DND-41 (cell line): ENCODE data around the gene EPAS1.

Source experiments
- ATAC-seq: fragments of 200-7000 bp; cut with Tn5 transposase; 3 replicates; pipeline ENCODE4 v1.9.1; 2021; ENCODE audit warnings: low read depth; ENCODE audit not compliant: insufficient read depth
- DNase-seq: peaks from one replicate; pipeline ENCODE4 v3.0.0-alpha.2; 2020
- H2AFZ ChIP-seq: 2 replicates; pipeline ENCODE4 v1.6.0; 2012; ENCODE audit warnings: low read depth, low read length
- H3K27ac ChIP-seq: 2 replicates; pipeline ENCODE4 v1.5.1; 2012; ENCODE audit warnings: low read length, inconsistent platforms
- H3K27me3 ChIP-seq: fragments of 200-600 bp; sonication (generic); 2 replicates; pipeline ENCODE4 v1.6.0; 2012; ENCODE audit warnings: low read length, mild to moderate bottlenecking, inconsistent platforms; ENCODE audit not compliant: insufficient read depth, poor library complexity
- H3K36me3 ChIP-seq: 2 replicates; pipeline ENCODE4 v1.5.1; 2012; ENCODE audit warnings: low read length, inconsistent platforms; ENCODE audit not compliant: insufficient read depth
- H3K4me1 ChIP-seq: 2 replicates; pipeline ENCODE4 v1.5.1; 2012; ENCODE audit warnings: mild to moderate bottlenecking, low read length; ENCODE audit not compliant: insufficient read depth
- H3K4me2 ChIP-seq: 2 replicates; pipeline ENCODE4 v1.6.0; 2012; ENCODE audit warnings: mild to moderate bottlenecking, moderate library complexity, low read length, inconsistent platforms; ENCODE audit not compliant: insufficient read depth
- H3K4me3 ChIP-seq, 2 experiments: fragments of 200-600 bp in 1 of 2; shearing (Covaris generic) in 1 of 2; 2 replicates each; pipeline ENCODE4 v1.5.1; 2012 to 2016; ENCODE audit warnings: inconsistent platforms in 2 of 2, low read length in 2 of 2, mild to moderate bottlenecking in 2 of 2, low read depth in 1 of 2, moderate library complexity in 1 of 2
- H3K79me2 ChIP-seq: 2 replicates; pipeline ENCODE4 v1.6.0; 2012; ENCODE audit warnings: low read length, inconsistent platforms; ENCODE audit not compliant: insufficient read depth
- H3K9ac ChIP-seq: 2 replicates; pipeline ENCODE4 v1.6.0; 2012; ENCODE audit warnings: low read depth, mild to moderate bottlenecking, inconsistent platforms, low read length, moderate library complexity
- H3K9me3 ChIP-seq: 2 replicates; pipeline ENCODE4 v1.5.1; 2012; ENCODE audit warnings: low read length, moderate library complexity, mild to moderate bottlenecking, inconsistent platforms; ENCODE audit not compliant: insufficient read depth, severe bottlenecking
- H4K20me1 ChIP-seq: 2 replicates; pipeline ENCODE4 v1.6.0; 2012; ENCODE audit warnings: low read length; ENCODE audit not compliant: insufficient read depth
- EZH2 ChIP-seq: IDR thresholded peaks from 3 replicates; pipeline ENCODE4 v1.6.1; 2012; ENCODE audit warnings: borderline replicate concordance, low read depth, mild to moderate bottlenecking, moderate library complexity, low read length, inconsistent platforms; ENCODE audit not compliant: severe bottlenecking
- TF ChIP-seq, protein P1 (sequence below): IDR thresholded peaks from 2 replicates; pipeline ENCODE4 v1.5.1; 2012; ENCODE audit warnings: borderline replicate concordance, low read length, moderate library complexity, mild to moderate bottlenecking; ENCODE audit not compliant: poor library complexity, severe bottlenecking; ENCODE audit errors: extremely low read depth

Gene EPAS1

DNA sequence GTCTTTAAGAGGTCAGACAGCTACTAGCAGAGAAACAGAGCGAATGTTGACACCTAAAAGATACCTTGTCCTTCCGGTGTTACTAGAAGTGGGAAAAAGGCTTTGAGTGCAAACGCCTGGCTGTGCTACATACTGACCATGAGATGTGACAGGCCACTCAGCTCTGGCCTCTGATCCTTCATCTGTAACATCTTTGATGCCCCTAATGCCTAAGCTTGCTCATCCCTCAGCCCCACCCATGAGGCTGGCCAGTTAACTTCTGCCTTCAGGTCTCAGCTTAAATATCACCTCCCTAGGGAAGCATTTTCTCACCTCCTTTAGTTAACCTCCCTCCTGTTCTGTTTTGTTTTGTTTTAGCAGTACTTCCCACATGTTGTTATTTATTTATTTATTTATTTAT lies 15.9 kb downstream of the EPAS1 start:
- Histone ChIP-seq H3K4me1 (no peaks in the 10 kb centered on the region; the same call in 1 of the 2 replicates), H3K4me3 (no peak overlapping the region), H3K27me3 (no peaks in the 10 kb centered on the region), H3K9ac (no peak overlapping the region), H3K36me3 (no peaks in the 10 kb centered on the region), H3K4me2 (no peak overlapping the region), H3K79me2 (no peaks in the 10 kb centered on the region), H2AFZ (no peak overlapping the region), H3K27ac (no peak overlapping the region), H3K9me3 (no peaks in the 10 kb centered on the region), H4K20me1 (no peaks in the 10 kb centered on the region)
- ATAC-seq (no peak), DNase-seq (no peak)
- no peak for TF ChIP-seq EZH2
- TF ChIP-seq, protein P1, sequence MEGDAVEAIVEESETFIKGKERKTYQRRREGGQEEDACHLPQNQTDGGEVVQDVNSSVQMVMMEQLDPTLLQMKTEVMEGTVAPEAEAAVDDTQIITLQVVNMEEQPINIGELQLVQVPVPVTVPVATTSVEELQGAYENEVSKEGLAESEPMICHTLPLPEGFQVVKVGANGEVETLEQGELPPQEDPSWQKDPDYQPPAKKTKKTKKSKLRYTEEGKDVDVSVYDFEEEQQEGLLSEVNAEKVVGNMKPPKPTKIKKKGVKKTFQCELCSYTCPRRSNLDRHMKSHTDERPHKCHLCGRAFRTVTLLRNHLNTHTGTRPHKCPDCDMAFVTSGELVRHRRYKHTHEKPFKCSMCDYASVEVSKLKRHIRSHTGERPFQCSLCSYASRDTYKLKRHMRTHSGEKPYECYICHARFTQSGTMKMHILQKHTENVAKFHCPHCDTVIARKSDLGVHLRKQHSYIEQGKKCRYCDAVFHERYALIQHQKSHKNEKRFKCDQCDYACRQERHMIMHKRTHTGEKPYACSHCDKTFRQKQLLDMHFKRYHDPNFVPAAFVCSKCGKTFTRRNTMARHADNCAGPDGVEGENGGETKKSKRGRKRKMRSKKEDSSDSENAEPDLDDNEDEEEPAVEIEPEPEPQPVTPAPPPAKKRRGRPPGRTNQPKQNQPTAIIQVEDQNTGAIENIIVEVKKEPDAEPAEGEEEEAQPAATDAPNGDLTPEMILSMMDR, result no peak

DNA sequence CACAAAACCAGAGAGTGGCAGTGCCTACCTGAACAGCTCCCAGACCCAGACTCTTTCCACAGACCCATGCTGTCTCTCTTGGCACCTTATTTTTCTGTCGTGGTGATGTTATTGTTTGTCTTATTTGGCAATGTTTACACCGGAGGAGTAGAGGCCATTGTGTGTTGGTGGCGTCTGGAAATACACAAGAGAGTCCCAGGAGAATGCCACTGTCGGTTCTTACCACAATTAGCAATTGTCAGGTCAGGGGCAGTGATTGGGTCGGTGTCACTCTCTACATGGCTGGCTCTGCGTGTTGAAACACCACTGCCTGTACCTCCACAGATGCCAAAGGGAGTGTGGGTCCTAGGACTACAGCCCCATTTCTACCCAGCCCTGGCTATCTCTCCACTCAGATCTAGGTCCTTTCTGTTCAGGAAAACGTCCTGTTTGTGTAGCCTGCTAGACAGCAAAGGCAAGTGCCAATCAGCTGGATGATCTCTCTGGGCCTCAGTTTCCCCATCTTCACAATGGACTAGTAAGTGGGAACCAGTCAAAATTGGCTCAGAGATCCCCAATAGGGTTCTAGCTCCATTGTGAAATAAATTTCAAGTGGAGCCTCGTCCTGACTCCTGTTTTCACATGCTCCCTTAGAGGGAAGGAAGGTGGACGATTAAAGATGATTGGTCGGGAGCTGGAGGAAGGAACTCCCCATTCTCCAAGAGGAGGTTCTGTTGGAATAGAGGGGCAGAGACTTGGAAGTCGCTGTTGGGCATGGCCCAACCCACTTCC lies 17.0 kb downstream of the EPAS1 start:
- Histone ChIP-seq H3K4me2 (no peak overlapping the region), H2AFZ (no peak overlapping the region), H3K79me2 (no peaks in the 10 kb centered on the region), H3K27me3 (no peaks in the 10 kb centered on the region), H3K4me1 (no peaks in the 10 kb centered on the region; the same call in 1 of the 2 replicates), H3K27ac (no peak overlapping the region), H3K36me3 (no peaks in the 10 kb centered on the region), H4K20me1 (no peaks in the 10 kb centered on the region), H3K9me3 (no peaks in the 10 kb centered on the region), H3K9ac (no peak overlapping the region), H3K4me3 (no peak overlapping the region)
- DNase-seq, result no peak
- ATAC-seq, result no peak
- TF ChIP-seq, protein P1, result no peak
- TF ChIP-seq EZH2, result no peak

DNA sequence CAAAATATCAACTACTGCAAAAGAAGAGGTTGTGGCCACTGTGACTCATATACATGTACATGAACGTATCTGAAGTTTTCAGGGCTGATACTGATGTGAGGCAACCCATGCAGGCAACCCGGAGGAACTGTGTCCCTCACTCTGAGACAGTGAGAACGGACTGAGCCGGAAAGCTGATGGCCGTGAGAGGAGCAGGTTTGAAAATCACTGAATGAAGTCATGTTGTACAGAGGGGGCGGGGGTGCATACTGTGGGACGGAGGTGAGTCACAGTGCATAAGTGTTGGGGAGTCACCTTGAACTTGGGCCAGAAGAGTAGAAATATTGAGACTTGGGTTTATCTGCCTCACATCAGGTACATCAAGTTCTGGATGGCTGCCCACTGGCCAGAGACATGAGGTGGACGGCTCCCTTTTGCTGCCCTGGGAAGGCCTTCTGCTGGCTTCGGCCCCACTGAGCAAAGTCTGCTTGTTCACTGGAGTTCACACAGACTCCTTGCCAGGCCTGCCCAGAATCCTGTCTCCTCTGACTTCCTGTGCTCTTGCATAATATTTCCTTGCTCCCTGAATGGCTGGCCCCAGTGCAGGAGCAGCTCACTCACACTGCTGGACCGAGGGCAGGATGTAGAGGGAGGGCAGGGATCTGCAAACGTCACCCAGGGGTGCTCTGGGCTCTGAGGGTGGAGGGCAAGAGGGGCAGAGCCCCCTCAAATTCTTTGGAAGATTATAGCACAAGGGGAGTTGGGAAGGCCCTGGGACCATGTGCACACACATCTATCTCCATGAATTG lies 18.1 kb downstream of the EPAS1 start:
- DNase-seq, result no peak
- peak; percentile 54; the same call in 2 of the 3 replicates for ATAC-seq
- H3K27me3 ChIP-seq, result no peaks in the 10 kb centered on the region
- no peak overlapping the region for H3K9ac ChIP-seq
- no peak overlapping the region for H3K27ac ChIP-seq
- H4K20me1 ChIP-seq, result no peaks in the 10 kb centered on the region
- H3K4me1 ChIP-seq, result no peaks in the 10 kb centered on the region; the same call in 1 of the 2 replicates
- no peaks in the 10 kb centered on the region for H3K9me3 ChIP-seq
- no peaks in the 10 kb centered on the region for H3K79me2 ChIP-seq
- TF ChIP-seq, protein P1, result no peak
- TF ChIP-seq EZH2, result no peak
- H3K4me2 ChIP-seq, result no peak overlapping the region
- H2AFZ ChIP-seq, result no peak overlapping the region
- H3K4me3 ChIP-seq, result no peak overlapping the region
- no peaks in the 10 kb centered on the region for H3K36me3 ChIP-seq
